Upper lobe of left lung (tissue), 4 donors: Measurements from ENCODE around the gene TP73.

Source experiments
- CTCF ChIP-seq, 6 experiments: fragments of 450-650 bp in 4 of 6; fragments of 200-600 bp in 2 of 6; sonication (generic) in 2 of 6; IDR thresholded peaks; one replicate each; pipeline ENCODE4 v1.5.1; 2016 to 2019; ENCODE audit warnings: antibody characterized with exemption in 6 of 6
- POLR2AphosphoS5 ChIP-seq, 2 donors: sonication (generic); formaldehyde crosslinking; IDR thresholded peaks; one replicate each; pipeline ENCODE4 v1.5.1; 2017; ENCODE audit warnings: antibody characterized with exemption in 2 of 2

- no peak for TF ChIP-seq CTCF (IDR thresholded peaks at IDR 0.05)
- no peak for TF ChIP-seq POLR2AphosphoS5 (IDR thresholded peaks at IDR 0.05)
These were observed 45.5 kb downstream of the TP73 start for GRCh38 chr1:3697810-3698209.
